ENCODE measurements around the gene ARF6.
"Not testable (repeated sequence)": the region's sequence is repeated elsewhere in the genome, so short reads cannot be mapped to it uniquely, and the experiment has no call there.

The ARF6 gene

GRCh38 chr14:49892636-49893308 is at the start of gene ARF6:
ARF6 (plus strand) TSS chr14:49893082; CDS start chr14:49893737, 655 bp downstream.
- peak; percentile 97 for DNase-seq

GRCh38 chr14:49849213-49849847 is 43.6 kb upstream of the ARF6 start:
- DNase-seq = no peak

GRCh38 chr14:49851813-49852212 is 41.1 kb upstream of the ARF6 start:
- DNase-seq = no peak

DNA sequence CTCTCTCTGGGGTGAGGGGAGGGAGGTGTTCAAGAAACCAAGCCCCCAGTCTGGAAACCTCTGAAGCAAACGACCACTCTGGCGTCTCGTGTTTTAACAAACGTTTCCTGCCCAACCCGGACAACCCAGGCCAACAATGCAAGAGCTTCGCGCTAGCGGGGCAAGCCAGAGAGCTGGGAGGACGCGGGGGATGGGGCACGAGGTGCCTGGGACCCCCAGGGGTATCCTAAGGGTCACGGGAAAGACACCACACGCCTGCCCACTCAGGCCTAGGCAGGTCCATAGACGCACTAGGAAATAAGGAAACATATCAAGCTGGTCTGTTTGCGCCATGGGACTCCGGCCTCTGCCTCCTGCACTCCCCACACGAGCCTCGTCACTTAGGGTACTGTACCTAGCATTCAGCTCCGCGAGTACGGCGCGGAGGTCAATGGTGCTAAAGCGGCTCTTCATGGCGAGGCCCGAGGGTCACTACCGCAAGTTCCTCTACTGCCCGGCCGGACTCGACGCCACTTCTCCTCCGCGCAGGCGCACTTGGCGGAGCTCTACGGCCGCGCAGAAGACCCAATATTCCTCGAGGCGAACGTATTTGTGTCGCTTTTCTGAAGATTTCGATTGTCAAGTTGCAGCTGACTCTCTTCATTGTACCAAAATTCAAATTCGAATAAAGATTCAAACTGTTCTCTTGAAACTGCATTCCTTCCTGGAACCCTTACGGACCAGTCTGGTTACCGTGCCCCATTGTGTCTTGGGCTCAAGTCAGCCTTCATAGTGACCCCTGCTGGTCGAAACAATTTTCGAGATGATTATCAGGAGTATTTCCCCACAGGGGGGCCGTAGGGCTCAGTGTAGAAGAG is 40.4 kb upstream of the ARF6 start, which contains the start of gene NEMF:
Gene NEMF, minus strand, starts transcription at position 488 of the 857 bp plus-strand sequence. Its CDS starts 35 bp downstream, at position 453.
- DNase-seq = peak; percentile 87

GRCh38 chr14:49853158-49853477 is 39.8 kb upstream of the ARF6 start:
- no peak for DNase-seq

- peak; percentile 84 for DNase-seq
These were observed 39.1 kb upstream of the ARF6 start for GRCh38 chr14:49853572-49854375.

GRCh38 chr14:49857427-49858003 is 35.4 kb upstream of the ARF6 start:
- DNase-seq = no peak

GRCh38 chr14:49858383-49858782 is 34.5 kb upstream of the ARF6 start:
- DNase-seq = no peak

GRCh38 chr14:49860988-49861698 is 31.7 kb upstream of the ARF6 start:
- DNase-seq = no peak

- DNase-seq = peak; percentile 73
These were observed 31.2 kb upstream of the ARF6 start for GRCh38 chr14:49861699-49862088.

DNA sequence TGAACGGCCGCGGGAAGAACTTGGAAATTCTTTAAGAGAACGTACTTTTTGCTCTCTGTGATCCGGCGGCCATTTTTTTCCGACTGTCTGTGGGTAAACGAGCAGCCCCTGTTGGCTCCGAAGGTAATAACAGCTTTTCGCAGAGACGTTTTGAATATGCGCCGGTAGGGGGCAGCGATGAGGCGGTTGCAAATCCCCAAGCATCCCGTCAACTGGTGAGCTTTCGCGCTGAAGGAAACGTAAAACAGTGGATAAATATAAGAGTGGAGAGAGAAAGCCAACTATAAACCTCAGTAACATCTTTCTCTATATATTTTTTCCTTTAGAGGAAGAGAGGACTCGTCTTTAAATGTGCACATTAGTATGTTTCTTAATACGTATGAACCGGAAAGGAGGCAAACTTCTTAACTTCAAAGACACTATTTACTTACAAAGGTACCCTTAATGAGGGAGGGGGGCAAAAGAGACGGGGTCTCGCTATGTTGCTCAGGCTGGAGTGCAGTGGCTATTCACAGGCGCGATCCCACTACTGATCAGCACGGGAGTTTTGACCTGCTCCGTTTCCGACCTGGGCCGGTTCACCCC is 30.7 kb upstream of the ARF6 start:
- DNase-seq = peak; percentile 84

- peak; percentile 43 for DNase-seq
These were observed 29.2 kb upstream of the ARF6 start for GRCh38 chr14:49863487-49864281.

DNA sequence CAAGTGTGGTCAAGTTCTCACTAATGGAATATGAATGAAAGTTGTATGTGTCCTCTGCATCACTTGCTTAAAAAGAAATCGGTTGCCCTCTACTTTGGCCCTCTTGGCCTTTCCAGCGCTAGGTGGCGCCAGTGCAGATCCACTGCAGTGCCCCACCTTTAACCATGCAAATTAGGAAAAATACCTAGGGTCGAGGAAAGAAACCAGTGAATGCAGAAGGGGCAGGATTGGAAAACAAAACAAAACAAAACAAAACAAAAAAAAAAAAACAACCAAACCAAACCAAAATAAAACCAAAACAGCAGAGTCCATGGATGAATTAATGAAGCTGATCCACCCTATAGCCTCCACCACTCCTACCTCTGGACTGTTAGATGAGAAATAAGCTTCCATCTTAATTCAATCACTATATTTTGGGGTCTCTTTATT is 27.4 kb upstream of the ARF6 start:
- peak; percentile 80 for DNase-seq

- DNase-seq = peak; percentile 98
These were observed 24.8 kb upstream of the ARF6 start for GRCh38 chr14:49867831-49868719.

- DNase-seq = no peak
These were observed 24.2 kb upstream of the ARF6 start for GRCh38 chr14:49868720-49869114.

GRCh38 chr14:49870908-49871307 is 22.0 kb upstream of the ARF6 start:
- DNase-seq = no peak

GRCh38 chr14:49873548-49873947 is 19.3 kb upstream of the ARF6 start:
- not testable (repeated sequence) for DNase-seq

DNA sequence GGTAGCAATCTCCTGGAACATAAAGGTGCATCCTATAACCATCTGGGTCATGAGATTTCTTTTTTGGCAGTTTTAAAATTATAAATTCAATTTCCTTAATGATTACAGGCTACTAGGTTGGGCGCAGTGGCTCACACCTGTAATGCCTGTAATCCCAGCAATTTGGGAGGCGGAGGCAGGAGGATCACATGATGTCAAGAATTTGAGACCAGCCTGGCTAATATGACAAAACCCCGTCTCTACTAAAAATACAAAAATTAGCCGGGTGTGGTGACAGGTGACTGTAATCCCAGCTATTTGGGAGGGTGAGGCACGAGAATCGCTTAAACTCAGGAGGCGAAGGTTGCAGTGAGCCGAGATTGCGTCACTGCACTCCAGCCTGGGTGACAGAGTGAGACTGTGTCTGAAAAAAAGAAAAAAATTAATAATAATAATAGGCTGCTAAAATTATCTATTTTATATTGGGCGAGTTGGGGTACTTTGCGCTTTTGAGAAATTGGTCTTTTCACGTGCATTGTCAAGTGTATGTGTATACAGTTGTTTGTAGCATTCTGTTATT is 17.2 kb upstream of the ARF6 start:
- DNase-seq = no peak

GRCh38 chr14:49876563-49877127 is 16.2 kb upstream of the ARF6 start:
- DNase-seq = no peak
